Tibial nerve (tissue), 4 donors: ENCODE results near the gene STARD13. TPM values are rescaled to one million over a fixed set of nuclear protein-coding genes. Genes with fewer than 3 reads are reported as not detected.

Source experiments
- DNase-seq, 2 donors: peaks; one replicate each; pipeline ENCODE4 v3.0.0-alpha.2; 2019; ENCODE audit warnings: low spot score in 2 of 2
- H3K27ac ChIP-seq, 4 donors: fragments of 200-600 bp; sonication (generic) in 3 of 4; one replicate each; pipeline ENCODE4 v1.5.1; 2017 to 2019; ENCODE audit warnings: mild to moderate bottlenecking in 1 of 4
- H3K27me3 ChIP-seq, 2 donors: fragments of 200-600 bp; sonication (generic) in 1 of 2; one replicate each; pipeline versions ENCODE4 v1.5.1 to v1.6.0; 2017 to 2019
- H3K36me3 ChIP-seq, 3 donors: fragments of 200-600 bp; sonication (generic); one replicate each; pipeline ENCODE4 v1.5.1; 2018 to 2019
- H3K4me1 ChIP-seq, 4 donors: fragments of 200-600 bp; sonication (generic) in 3 of 4; one replicate each; pipeline ENCODE4 v1.5.1; 2017 to 2019
- H3K4me3 ChIP-seq, 4 donors: fragments of 200-600 bp; sonication (generic) in 3 of 4; one replicate each; pipeline ENCODE4 v1.5.1; 2017 to 2019; ENCODE audit warnings: mild to moderate bottlenecking in 1 of 4, moderate library complexity in 1 of 4
- H3K9me3 ChIP-seq, 4 donors: fragments of 200-600 bp; sonication (generic) in 3 of 4; one replicate each; pipeline ENCODE4 v1.5.1; 2017 to 2019
- CTCF ChIP-seq, 5 experiments: fragments of 200-600 bp in 3 of 5; fragments of 450-650 bp in 2 of 5; sonication (generic) in 3 of 5; IDR thresholded peaks; one replicate each; pipeline ENCODE4 v1.5.1; 2016 to 2019; ENCODE audit warnings: antibody characterized with exemption in 5 of 5, mild to moderate bottlenecking in 3 of 5, moderate library complexity in 2 of 5
- EP300 ChIP-seq, 2 donors: sonication (generic); formaldehyde crosslinking; IDR thresholded peaks; one replicate each; pipeline ENCODE4 v1.6.1; 2017; ENCODE audit warnings: antibody characterized with exemption in 2 of 2, mild to moderate bottlenecking in 1 of 2
- POLR2A ChIP-seq, 2 donors: fragments of 450-650 bp; IDR thresholded peaks; one replicate each; pipeline ENCODE4 v1.6.1; 2017; ENCODE audit warnings: antibody characterized with exemption in 2 of 2, mild to moderate bottlenecking in 2 of 2, moderate library complexity in 2 of 2
- WGBS, 2 donors: methylation state at CpG; one replicate each; pipeline ENCODE4 v1.1.5; 2018; 5-methylcytosine and 5-hydroxymethylcytosine counted together
- total RNA-seq, 4 donors: library from RNA; depleted of rRNA; stranded (reverse); fragments of >200 nt; gene quantifications; one replicate each; pipeline ENCODE4 v1.1.0, GENCODE V29; 2016

Gene STARD13
- total RNA-seq, 4 donors from 2014 or later: 52.7 to 125 (median 80.0) TPM

- 94 to 95% methylated on average over 1 of the region's 1 CpG for WGBS, 2 donors
- TF ChIP-seq EP300 (IDR thresholded peaks at IDR 0.05) (no peak), CTCF (IDR thresholded peaks at IDR 0.05) (no peak), POLR2A (IDR thresholded peaks at IDR 0.05) (no peak)
- H3K36me3 ChIP-seq: peaks cover 0 to 14% (median 0%) of the 10 kb centered on the region in 3 donors
- H3K27ac ChIP-seq: peak overlapping the region in 1 of 4 donors; percentile 15
- no peak for DNase-seq
- H3K4me1 ChIP-seq: peaks cover 0 to 62% (median 16%) of the 10 kb centered on the region in 4 donors
- peaks cover 0 to 7% (median 0%) of the 10 kb centered on the region in 4 donors for H3K9me3 ChIP-seq
- H3K4me3 ChIP-seq: no peak overlapping the region
- no peaks in the 10 kb centered on the region for H3K27me3 ChIP-seq
These were observed 61.4 kb downstream of the STARD13 start for GRCh38 chr13:33224191-33224590.

- H3K4me3 ChIP-seq: no peak overlapping the region
- TF ChIP-seq POLR2A (IDR thresholded peaks at IDR 0.05) (no peak), CTCF (IDR thresholded peaks at IDR 0.05) (no peak), EP300 (IDR thresholded peaks at IDR 0.05) (no peak)
- H3K4me1 ChIP-seq: peaks cover 0 to 74% (median 20%) of the 10 kb centered on the region in 4 donors
- no peaks in the 10 kb centered on the region for H3K27me3 ChIP-seq
- peaks cover 0 to 19% (median 0%) of the 10 kb centered on the region in 3 donors for H3K36me3 ChIP-seq
- H3K9me3 ChIP-seq: peaks cover 0 to 7% (median 0%) of the 10 kb centered on the region in 4 donors
- H3K27ac ChIP-seq: peak overlapping the region in 1 of 4 donors; percentile 22
- no peak for DNase-seq
- WGBS, 2 donors: 75 to 87% methylated on average over 1 of the region's 1 CpG
These were observed 65.6 kb downstream of the STARD13 start for GRCh38 chr13:33219926-33220325.

- H3K4me3 ChIP-seq: no peak overlapping the region
- no peaks in the 10 kb centered on the region for H3K9me3 ChIP-seq
- TF ChIP-seq CTCF (IDR thresholded peaks at IDR 0.05) (no peak), POLR2A (IDR thresholded peaks at IDR 0.05) (no peak), EP300 (IDR thresholded peaks at IDR 0.05) (no peak)
- 71 to 83% methylated on average over 1 of the region's 1 CpG for WGBS, 2 donors
- H3K4me1 ChIP-seq: peaks cover 0 to 78% (median 31%) of the 10 kb centered on the region in 4 donors
- peak overlapping the region in 2 of 4 donors; percentile 41 to 72 for H3K27ac ChIP-seq
- peaks cover 0 to 12% (median 0%) of the 10 kb centered on the region in 3 donors for H3K36me3 ChIP-seq
- DNase-seq: no peak
- no peaks in the 10 kb centered on the region for H3K27me3 ChIP-seq
These were observed 67.1 kb downstream of the STARD13 start for GRCh38 chr13:33218426-33218825.

- Histone ChIP-seq H3K4me1 (peaks cover 0 to 78% (median 33%) of the 10 kb centered on the region in 4 donors), H3K27me3 (no peaks in the 10 kb centered on the region), H3K9me3 (no peaks in the 10 kb centered on the region), H3K27ac (peak overlapping the region in 2 of 4 donors; percentile 41 to 72), H3K36me3 (peaks cover 0 to 12% (median 0%) of the 10 kb centered on the region in 3 donors), H3K4me3 (no peak overlapping the region)
- TF ChIP-seq CTCF (IDR thresholded peaks at IDR 0.05) (no peak), POLR2A (IDR thresholded peaks at IDR 0.05) (no peak), EP300 (IDR thresholded peaks at IDR 0.05) (no peak)
- 65 to 69% methylated on average over 4 of the region's 4 CpGs for WGBS, 2 donors
- DNase-seq: no peak
These were observed 67.5 kb downstream of the STARD13 start for GRCh38 chr13:33218020-33218419.

- WGBS, 2 donors: 54 to 55% methylated on average over 3 of the region's 3 CpGs
- Histone ChIP-seq H3K36me3 (peaks cover 0 to 12% (median 0%) of the 10 kb centered on the region in 3 donors), H3K27me3 (no peaks in the 10 kb centered on the region), H3K27ac (peak overlapping the region in 2 of 4 donors; percentile 7 to 56), H3K4me1 (peaks cover 0 to 81% (median 35%) of the 10 kb centered on the region in 4 donors), H3K4me3 (no peak overlapping the region), H3K9me3 (no peaks in the 10 kb centered on the region)
- no peak for DNase-seq
- TF ChIP-seq POLR2A (IDR thresholded peaks at IDR 0.05): no peak
- TF ChIP-seq EP300 (IDR thresholded peaks at IDR 0.05): no peak
- no peak for TF ChIP-seq CTCF (IDR thresholded peaks at IDR 0.05)
These were observed 68.3 kb downstream of the STARD13 start for GRCh38 chr13:33217256-33217655.
